ENCODE results near the gene ALDOB.

Gene ALDOB
- long read RNA-seq, donor 1, transcript ALDOB-201 (9 exons, 2,451 nt) = major isoform, 253 of 434 reads
- long read RNA-seq, donor 1, partial matches to known transcripts = 178 of 434 reads
- long read RNA-seq, donor 1, other reads (novel, unspliced or antisense) = 0 of 434 reads
- long read RNA-seq, donor 2, transcript ALDOB-210 (3 exons, 1,034 nt) = minor isoform, 8 of 297 reads
- long read RNA-seq, donor 2, transcript ALDOB-201 (9 exons, 2,451 nt) = major isoform, 137 of 297 reads
- long read RNA-seq, donor 2, partial matches to known transcripts = 152 of 297 reads
- long read RNA-seq, donor 2, other reads (novel, unspliced or antisense) = 0 of 297 reads
- long read RNA-seq, donor 3, transcript ALDOB-201 (9 exons, 2,451 nt) = major isoform, 123 of 276 reads
- long read RNA-seq, donor 3, partial matches to known transcripts = 150 of 276 reads
- long read RNA-seq, donor 3, other reads (novel, unspliced or antisense) = 0 of 276 reads
- long read RNA-seq, donor 4, transcript ALDOB-201 (9 exons, 2,451 nt) = major isoform, 87 of 211 reads
- long read RNA-seq, donor 4, partial matches to known transcripts = 122 of 211 reads
- long read RNA-seq, donor 4, other reads (novel, unspliced or antisense) = 0 of 211 reads
- long read RNA-seq, donor 5, transcript ALDOB-201 (9 exons, 2,451 nt) = major isoform, 123 of 241 reads
- long read RNA-seq, donor 5, partial matches to known transcripts = 110 of 241 reads
- long read RNA-seq, donor 5, other reads (novel, unspliced or antisense) = 6 of 241 reads
- long read RNA-seq, donor 6, transcript ALDOB-201 (9 exons, 2,451 nt) = major isoform, 166 of 334 reads
- long read RNA-seq, donor 6, transcript ALDOB-210 (3 exons, 1,034 nt) = minor isoform, 6 of 334 reads
- long read RNA-seq, donor 6, partial matches to known transcripts = 160 of 334 reads
- long read RNA-seq, donor 6, other reads (novel, unspliced or antisense) = 0 of 334 reads
- long read RNA-seq, donor 7, transcript ALDOB-210 (3 exons, 1,034 nt) = minor isoform, 8 of 292 reads
- long read RNA-seq, donor 7, transcript ALDOB-201 (9 exons, 2,451 nt) = major isoform, 148 of 292 reads
- long read RNA-seq, donor 7, partial matches to known transcripts = 135 of 292 reads
- long read RNA-seq, donor 7, other reads (novel, unspliced or antisense) = 0 of 292 reads
- long read RNA-seq, donor 8, transcript ALDOB-201 (9 exons, 2,451 nt) = major isoform, 156 of 331 reads
- long read RNA-seq, donor 8, partial matches to known transcripts = 172 of 331 reads
- long read RNA-seq, donor 8, other reads (novel, unspliced or antisense) = 0 of 331 reads

DNA sequence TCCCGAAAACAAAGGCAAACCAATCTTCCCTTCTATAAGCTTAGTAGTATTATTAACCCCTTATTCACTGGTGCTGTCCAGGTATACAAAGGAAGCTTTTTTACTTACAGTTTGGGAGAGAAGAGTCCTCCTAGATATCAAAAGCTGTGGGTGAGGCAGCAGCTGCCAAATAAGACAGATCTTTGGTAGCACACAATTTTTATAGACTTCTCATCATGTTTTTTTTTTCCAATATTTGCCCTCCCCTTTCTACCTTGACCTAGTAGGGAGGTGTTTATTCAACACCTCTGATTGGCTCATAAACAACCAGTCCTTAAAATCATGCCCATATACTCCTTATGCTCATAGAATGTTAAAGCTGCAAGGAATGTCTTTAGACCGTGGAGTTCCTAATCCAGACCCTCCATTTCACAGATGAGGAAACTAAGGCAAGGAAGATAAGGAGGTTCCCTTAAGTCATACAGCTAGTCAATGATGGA lies at the start of gene ALDOB:
ALDOB (minus strand) TSS at position 174 of the 479 bp plus-strand sequence. CDS start 4,887 bp downstream, outside the sequence.
- DNase-seq = no peak

- no peak for DNase-seq
Observed at GRCh38 chr9:101484046-101484445, 48.5 kb upstream of the ALDOB start.

GRCh38 chr9:101481261-101481660 lies 45.7 kb upstream of the ALDOB start:
- DNase-seq = no peak

GRCh38 chr9:101480386-101480785 lies 44.8 kb upstream of the ALDOB start:
- DNase-seq = no peak

DNA sequence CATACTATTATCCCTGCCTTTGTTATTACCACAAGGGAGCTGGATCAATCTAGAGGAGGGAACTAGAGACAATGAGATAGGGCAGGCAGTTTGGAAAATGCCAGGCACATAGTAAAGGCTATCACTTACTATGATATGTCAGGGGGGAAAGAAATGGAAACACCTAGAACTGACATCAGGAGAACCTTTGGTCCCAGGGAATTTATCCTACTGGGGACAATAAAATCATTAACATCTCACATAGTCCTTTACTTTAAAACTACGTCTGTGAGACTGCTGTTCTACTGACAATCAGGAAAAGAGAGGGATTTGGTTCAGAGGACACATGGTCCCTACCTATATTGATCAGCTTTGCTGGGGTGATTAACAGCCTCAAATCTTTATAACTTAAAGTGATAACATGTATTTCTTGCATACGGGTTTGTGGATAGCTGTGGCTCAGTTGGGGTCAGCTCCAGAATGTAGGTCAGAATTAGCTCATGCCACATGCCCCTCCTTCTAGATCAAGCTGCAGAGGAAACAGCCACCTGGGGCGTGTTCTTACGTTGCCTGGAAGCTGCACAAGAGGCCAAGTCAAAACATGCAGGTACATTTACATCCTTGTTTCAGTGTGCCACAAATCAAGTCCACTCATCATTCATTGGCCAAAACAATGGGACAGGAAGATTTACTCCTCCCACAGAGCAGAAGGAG lies 43.9 kb upstream of the ALDOB start:
- no peak for DNase-seq

DNA sequence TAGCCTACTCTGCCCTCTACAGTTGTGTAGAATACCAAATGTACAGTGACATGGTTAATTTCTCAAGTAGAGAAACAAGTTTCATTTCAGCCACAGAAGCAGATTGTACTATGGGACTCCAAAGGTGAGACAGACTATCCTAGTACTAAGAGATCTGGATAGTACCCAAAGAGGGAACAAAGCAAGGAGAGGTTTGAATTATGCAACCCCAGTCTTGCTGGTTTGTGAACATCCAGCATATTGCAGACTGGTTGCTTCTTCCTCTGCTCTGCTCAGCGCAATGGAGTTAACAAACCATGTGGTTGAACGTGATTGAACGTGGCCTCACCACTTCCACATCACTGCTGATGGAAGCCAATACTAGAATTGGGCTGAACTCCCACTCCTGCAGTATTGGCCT lies 43.3 kb upstream of the ALDOB start:
- DNase-seq = no peak

- DNase-seq = no peak
Observed at GRCh38 chr9:101478444-101478843, 42.9 kb upstream of the ALDOB start.

GRCh38 chr9:101477736-101478135 lies 42.2 kb upstream of the ALDOB start:
- no peak for DNase-seq

GRCh38 chr9:101477214-101477613 lies 41.6 kb upstream of the ALDOB start:
- no peak for DNase-seq

DNA sequence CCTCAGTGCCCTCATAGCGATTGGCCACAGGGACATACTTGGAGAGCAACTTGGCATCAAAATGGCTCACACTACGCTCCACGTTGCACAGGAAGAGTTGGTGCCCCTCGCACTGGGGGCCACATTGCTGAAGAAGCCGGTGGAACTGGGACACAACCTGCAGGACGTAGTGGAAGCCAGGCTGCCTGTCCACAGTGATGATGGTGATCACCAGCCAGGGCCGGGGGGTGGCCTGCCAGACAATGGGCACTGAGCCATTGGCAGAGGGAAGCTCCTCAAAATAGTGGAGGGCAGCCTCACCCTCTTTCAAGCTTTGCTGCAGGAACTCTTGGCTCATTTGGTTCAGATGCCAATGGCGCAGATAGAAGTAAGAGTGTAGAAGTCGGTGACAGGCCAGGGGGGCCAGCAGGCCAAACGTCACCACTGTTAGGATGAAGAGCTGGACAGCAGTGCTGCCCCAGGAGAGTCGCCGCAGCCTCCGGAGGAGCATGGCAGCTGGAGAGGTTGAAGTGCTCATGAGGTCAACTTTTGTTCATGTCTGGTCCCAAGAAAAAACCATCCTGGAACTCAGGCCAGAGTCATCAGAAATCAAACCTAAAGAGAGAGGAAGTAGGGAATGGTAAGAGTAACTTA lies 41.1 kb upstream of the ALDOB start:
- DNase-seq = no peak

GRCh38 chr9:101472891-101473290 lies 37.3 kb upstream of the ALDOB start:
- DNase-seq = no peak

DNA sequence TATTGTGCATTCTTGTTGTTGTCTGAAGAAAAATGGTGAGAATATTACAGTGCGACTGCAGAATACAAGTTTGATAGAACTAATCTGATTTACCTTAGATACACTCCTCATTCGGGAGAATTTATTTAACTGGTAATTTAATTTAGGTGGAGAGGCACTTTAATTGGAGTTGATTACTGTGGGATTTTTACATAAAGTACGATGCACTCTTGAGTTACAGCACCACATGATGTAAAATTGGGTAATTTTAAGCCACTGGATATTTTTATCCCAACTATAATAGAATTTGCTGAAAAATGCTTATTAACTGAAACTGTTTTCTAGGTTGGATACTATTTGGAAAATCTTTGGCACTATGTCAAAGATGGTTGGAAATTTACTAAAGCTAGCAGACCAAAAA lies 35.4 kb upstream of the ALDOB start:
- no peak for DNase-seq

DNA sequence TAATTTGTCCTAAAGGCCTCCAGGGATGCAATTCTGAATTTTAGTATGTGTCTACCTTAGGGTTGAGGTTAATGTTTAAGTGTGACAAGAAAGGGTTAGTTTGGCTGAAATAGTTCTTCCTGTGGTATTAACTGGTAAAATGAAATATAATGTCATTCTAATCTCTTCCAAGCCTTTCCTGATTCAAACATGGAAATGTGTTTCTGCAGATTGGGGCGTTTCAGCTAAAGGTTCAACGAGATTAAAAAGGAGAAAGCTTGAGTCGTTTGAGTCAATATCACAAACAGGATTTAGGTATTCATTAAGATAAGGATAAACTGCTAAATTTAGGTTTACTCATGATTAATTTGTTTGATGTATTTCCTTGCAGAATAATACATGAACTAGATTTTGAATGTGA lies 34.4 kb upstream of the ALDOB start:
- DNase-seq = no peak

DNA sequence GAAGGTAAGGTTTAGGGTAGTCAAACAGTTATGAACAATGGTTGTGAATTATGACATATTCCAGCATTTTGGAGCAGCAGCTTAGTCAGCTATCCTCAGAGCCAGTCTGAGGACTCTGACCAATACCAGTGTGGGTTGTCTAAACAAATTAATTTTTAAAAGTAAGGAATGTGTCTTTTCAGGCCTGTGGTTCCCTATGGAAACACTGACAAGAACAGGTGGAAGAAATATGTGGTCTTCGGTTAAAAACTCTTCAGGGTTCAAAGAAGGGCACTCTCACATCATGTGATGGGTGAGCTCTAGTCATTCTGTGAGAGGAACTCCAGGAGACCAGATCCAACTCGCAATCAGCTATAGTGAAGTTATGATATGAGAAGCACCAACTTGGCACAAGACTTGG lies 33.5 kb upstream of the ALDOB start:
- DNase-seq = no peak

DNA sequence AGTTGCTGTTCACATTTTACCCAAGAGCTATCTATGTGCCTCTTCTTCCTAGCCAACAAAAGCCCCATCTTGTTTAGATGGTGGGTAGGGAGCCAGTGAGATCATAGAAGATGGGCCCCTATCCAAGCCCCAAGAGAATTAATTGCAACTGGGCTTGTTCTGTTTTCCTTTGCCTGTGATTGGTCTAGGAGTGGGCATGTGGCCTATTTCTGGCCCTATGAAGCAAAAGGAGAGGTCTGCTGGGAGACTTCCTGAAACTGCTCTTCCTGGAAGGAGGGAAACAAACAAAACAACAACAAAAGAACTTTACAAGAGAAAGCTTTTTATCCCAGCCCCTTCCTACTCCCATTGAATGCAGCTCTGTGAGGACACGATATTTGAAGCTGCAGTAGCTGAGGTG lies 32.5 kb upstream of the ALDOB start:
- DNase-seq = no peak

DNA sequence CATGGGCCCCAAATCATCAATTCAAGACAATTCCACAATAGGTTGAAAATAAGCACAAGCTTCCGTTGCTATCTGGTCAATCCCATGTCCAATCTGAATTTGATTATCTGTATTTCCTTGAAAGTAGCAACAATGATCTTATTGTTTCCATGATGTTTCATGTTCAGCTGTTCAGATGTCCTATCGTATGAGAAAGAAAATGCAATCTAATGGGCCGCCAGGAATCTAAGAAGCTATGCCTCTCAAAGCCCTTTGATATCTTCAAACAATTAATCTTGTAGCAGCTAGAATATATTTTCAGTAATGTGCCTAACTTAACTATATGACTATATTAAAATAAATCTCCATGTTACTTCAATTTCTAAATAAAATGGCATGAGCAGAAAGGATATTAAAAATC lies 32.1 kb upstream of the ALDOB start:
- no peak for DNase-seq

GRCh38 chr9:101466863-101467262 lies 31.3 kb upstream of the ALDOB start:
- no peak for DNase-seq

DNA sequence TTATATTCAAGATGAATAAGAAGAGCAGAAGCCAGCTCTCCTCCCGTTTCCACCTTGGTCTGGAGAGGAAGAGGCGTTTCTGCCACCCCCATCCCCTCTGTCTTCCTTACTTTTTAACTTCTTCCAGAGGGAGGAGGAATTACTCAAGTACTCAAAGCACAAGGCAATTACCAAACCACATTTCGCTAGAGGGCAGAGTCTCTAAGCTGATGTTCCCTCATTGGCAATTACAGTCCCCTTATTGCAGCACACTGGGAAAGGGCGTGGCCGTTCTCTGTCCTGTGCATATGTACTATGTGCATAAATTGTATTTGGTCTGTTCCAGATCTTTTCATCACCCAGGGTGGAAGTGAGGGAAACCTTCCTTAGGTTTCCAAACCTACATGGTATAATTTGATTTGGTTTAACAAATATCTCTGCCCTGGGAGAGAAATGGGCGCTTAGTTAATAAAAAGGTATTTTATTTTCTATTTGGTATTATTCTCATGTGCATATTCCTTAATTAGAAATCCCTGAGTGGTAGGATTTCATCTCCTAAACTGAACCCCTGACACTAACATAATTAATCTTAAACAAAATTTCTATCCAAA lies 29.8 kb upstream of the ALDOB start:
- DNase-seq = no peak

DNA sequence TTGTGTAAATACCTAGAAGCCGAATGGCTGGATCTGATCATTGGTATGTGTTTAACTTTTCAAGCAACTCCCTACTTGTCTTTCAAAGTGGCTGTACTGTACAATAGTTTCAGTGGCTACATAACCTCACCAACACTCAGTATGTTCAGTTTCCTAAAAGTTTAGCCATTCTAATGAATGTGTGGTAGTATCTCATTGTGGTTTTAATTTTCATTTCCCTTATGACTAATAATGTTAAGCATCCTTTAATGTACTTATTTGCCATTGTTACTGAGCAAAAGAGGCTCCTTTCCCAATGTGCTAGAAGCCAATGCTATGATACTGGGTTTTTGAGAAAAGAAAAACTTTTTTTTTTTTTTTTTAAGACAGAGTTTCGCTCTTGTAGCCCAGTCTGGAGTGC lies 27.8 kb upstream of the ALDOB start:
- DNase-seq = no peak

DNA sequence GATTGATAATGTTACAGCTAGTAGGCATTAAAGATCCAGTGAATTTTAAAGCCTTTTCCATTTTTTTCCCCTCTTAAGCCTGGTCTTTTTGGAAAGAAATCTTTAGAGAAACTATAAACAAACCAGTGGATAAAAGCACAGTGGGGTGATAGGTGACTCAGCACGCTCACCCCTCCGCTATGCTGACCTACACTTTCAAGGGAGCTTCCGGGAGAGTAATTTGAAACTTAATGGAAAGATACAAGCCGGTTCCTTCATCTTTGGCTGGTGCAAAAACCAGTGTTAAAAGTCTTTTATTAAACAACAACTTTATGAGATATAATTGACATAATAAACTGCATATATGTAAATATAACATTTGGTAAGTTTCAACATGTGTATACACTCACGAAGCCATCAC lies 27.0 kb upstream of the ALDOB start:
- no peak for DNase-seq

- DNase-seq = no peak
Observed at GRCh38 chr9:101460965-101461364, 25.4 kb upstream of the ALDOB start.
